HEK293T (cell line): Measurements from ENCODE around the gene NFYC.

Experiments used
- BHLHE40 ChIP-seq: fragments of 450-650 bp; IDR thresholded peaks from 2 replicates; pipeline ENCODE4 v1.6.1; 2016; ENCODE audit warnings: mild to moderate bottlenecking, moderate library complexity, borderline replicate concordance
- FOXK2 ChIP-seq: fragments of 450-650 bp; IDR thresholded peaks from 2 replicates; pipeline ENCODE4 v1.6.1; 2016; ENCODE audit warnings: mild to moderate bottlenecking
- FOXM1 ChIP-seq: fragments of 450-650 bp; IDR thresholded peaks from 2 replicates; pipeline ENCODE4 v1.6.1; 2017; ENCODE audit warnings: mild to moderate bottlenecking, borderline replicate concordance
- HDGF ChIP-seq: fragments of 450-650 bp; IDR thresholded peaks from 2 replicates; pipeline ENCODE4 v1.6.1; 2017; ENCODE audit warnings: antibody characterized with exemption, borderline replicate concordance
- L3MBTL2 ChIP-seq: fragments of 450-650 bp; conservative IDR thresholded peaks from 2 replicates; pipeline ENCODE4 v1.6.1; 2016; ENCODE audit warnings: mild to moderate bottlenecking
- NFRKB ChIP-seq: fragments of 450-650 bp; IDR thresholded peaks from 2 replicates; pipeline ENCODE4 v1.6.1; 2016; ENCODE audit warnings: mild to moderate bottlenecking, moderate library complexity
- SUZ12 ChIP-seq: fragments of 450-650 bp; IDR thresholded peaks from 2 replicates; pipeline ENCODE4 v1.6.1; 2016; ENCODE audit warnings: mild to moderate bottlenecking
- TARDBP ChIP-seq: fragments of 450-650 bp; IDR thresholded peaks from 2 replicates; pipeline ENCODE4 v1.6.1; 2016

DNA sequence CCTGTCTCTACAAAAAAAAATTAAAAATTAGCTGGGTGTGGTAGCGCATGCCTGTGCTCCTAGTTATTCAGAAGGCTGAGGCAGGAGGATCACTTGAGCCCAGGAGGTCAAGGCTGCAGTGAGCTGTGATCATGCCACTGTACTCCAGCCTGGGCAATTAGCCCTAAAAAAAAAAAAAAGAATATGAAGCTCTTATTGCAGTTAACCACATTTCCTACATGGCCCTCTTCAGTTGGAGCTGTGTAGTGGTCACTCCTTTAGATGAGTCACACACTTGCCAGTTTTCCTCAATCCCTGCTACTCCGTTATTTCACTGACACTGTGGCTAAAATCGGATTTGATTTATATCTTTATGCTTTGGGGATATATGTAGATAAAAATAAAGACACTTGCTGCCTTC, 11.8 kb downstream of the NFYC start:
- no peak for TF ChIP-seq L3MBTL2
- no peak for TF ChIP-seq FOXM1
- TF ChIP-seq SUZ12: no peak
- no peak for TF ChIP-seq TARDBP
- no peak for TF ChIP-seq BHLHE40
- TF ChIP-seq NFRKB: no peak
- TF ChIP-seq HDGF: no peak
- TF ChIP-seq FOXK2: no peak
